Thymus (tissue), 11 donors: ENCODE measurements around the gene SCAMP3. TPM values are rescaled to one million over a fixed set of nuclear protein-coding genes. Genes with fewer than 3 reads are reported as not detected.

ENCODE experiments used
- DNase-seq, 9 donors: peaks; one replicate each; pipeline ENCODE4 v3.0.0-alpha.2; 2013; ENCODE audit warnings: low spot score in 9 of 9, low read depth in 6 of 9, missing footprints in 1 of 9
- H3K27ac ChIP-seq, 2 donors: one replicate each; pipeline ENCODE4 v1.5.1; 2013; ENCODE audit warnings: control low read depth in 1 of 2, low read depth in 1 of 2, low read length in 1 of 2, mild to moderate bottlenecking in 1 of 2, moderate library complexity in 1 of 2
- H3K27me3 ChIP-seq, 2 donors: one replicate each; pipeline ENCODE4 v1.5.1; 2013; ENCODE audit warnings: low read length in 1 of 2; ENCODE audit not compliant: control insufficient read depth in 2 of 2, insufficient read depth in 1 of 2
- H3K36me3 ChIP-seq, 2 donors: one replicate each; pipeline ENCODE4 v1.5.1; 2013; ENCODE audit warnings: low read length in 1 of 2, mild to moderate bottlenecking in 1 of 2, moderate library complexity in 1 of 2; ENCODE audit not compliant: control insufficient read depth in 2 of 2, insufficient read depth in 2 of 2
- H3K4me1 ChIP-seq, 2 donors: one replicate each; pipeline ENCODE4 v1.5.1; 2013; ENCODE audit warnings: low read length in 2 of 2; ENCODE audit not compliant: control insufficient read depth in 2 of 2, insufficient read depth in 2 of 2
- H3K4me3 ChIP-seq, 2 donors: one replicate each; pipeline ENCODE4 v1.5.1; 2013; ENCODE audit warnings: low read length in 2 of 2, control low read depth in 1 of 2, mild to moderate bottlenecking in 1 of 2
- H3K9me3 ChIP-seq, 2 donors: one replicate each; pipeline ENCODE4 v1.5.1; 2013; ENCODE audit warnings: low read length in 1 of 2, mild to moderate bottlenecking in 1 of 2; ENCODE audit not compliant: control insufficient read depth in 2 of 2, insufficient read depth in 1 of 2
- WGBS: extraction: QIAGEN DNeasy Blood & Tissue Kit; methylation state at CpG from one replicate; pipeline ENCODE4 v1.1.7; 2013; 5-methylcytosine and 5-hydroxymethylcytosine counted together
- polyA plus RNA-seq: library from polyadenylated mRNA; stranded (reverse); fragments of 200-250 nt; gene quantifications from one replicate; pipeline ENCODE4 v1.2.3, GENCODE V29; 2013
- total RNA-seq: library from RNA; stranded (reverse); fragments of 120-200 nt; gene quantifications from one replicate; pipeline ENCODE4 v1.2.4, GENCODE V29; 2013
- donor health status: healthy.

SCAMP3 gene
- total and polyA plus RNA-seq, 2 donors, result 29.1 to 59.1 TPM

DNA sequence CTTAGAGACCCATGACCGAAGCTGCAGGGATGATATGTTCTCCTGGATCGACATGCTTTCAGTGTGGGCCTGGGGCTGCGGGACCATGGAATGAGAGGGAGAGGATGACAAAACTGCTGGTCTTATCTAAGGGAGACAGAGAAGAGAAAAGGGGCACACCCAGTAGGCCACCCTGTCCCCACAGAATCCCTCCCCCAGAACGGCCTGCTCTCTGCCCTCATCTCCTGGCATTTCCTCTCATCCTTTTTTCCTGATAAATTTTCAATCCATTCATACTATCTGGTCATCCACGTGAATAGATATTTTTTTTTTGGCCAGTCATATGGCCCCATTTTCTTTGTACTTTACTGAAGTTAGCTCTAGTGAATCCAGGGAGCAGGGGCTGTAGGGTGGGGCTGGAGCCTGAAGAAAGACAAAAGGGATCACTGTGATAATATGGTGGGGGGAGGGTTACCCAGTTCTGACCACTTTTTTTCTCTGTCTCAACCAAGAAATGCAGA, 39.2 kb upstream of the SCAMP3 start, which contains the start of gene PKLR:
Gene PKLR, minus strand, starts transcription at position 97 of the 500 bp plus-strand sequence. Its CDS starts 43 bp downstream, at position 54.
- WGBS, result 98% methylated on average over 5 of the region's 5 CpGs
- DNase-seq, result no peak
- peaks cover 0 to 4% of the 10 kb centered on the region in 2 donors for H3K9me3 ChIP-seq
- H3K27ac ChIP-seq, result no peak within 1 kb of the TSS
- no peaks in the 10 kb centered on the region for H3K4me1 ChIP-seq
- H3K4me3 ChIP-seq, result no peak within 1 kb of the TSS
- no peaks in the 10 kb centered on the region for H3K36me3 ChIP-seq
- peaks cover 3 to 13% of the 10 kb centered on the region in 2 donors for H3K27me3 ChIP-seq

DNA sequence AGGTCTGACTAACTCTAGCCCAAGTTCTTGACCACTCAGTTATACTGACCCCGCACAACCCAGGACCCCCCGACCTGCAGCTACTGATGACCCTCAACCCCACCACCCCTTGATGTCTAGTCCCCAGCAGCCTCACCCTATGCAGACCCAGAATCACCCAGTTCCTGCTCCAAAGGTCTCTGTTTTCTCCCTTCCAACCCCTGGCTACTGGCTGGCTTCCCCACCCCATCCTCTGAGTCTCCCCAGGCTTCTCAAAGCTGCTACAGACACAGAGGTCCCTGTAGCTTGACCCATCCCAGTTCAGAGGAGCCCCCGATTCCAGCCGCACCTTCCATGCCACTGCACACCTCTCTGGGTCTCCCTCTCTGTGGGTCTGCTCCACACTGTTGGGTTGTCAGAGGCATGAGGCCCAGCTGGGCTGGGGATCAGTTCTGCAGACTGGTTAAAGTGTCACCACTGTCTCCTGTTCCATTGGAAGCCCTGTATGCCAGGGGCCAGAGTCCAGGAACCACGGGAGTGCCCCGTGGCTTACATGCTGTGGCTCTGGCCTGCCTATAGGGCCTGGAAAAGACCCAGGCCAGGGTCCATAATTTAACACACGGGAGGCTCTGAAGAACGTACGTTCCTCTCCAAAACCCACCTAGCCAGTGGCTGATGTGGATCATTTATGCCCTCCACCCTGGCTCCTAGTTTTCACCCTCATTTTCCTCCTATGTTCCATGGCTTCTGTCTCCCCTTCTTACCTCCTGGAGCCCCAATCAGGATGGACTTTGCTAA, 38.6 kb upstream of the SCAMP3 start:
- Histone ChIP-seq H3K4me1 (no peaks in the 10 kb centered on the region), H3K27me3 (peaks cover 6 to 20% of the 10 kb centered on the region in 2 donors), H3K4me3 (no peak overlapping the region), H3K9me3 (peaks cover 0 to 8% of the 10 kb centered on the region in 2 donors), H3K36me3 (no peaks in the 10 kb centered on the region), H3K27ac (no peak overlapping the region)
- no peak for DNase-seq
- 95% methylated on average over 9 of the region's 9 CpGs for WGBS

DNA sequence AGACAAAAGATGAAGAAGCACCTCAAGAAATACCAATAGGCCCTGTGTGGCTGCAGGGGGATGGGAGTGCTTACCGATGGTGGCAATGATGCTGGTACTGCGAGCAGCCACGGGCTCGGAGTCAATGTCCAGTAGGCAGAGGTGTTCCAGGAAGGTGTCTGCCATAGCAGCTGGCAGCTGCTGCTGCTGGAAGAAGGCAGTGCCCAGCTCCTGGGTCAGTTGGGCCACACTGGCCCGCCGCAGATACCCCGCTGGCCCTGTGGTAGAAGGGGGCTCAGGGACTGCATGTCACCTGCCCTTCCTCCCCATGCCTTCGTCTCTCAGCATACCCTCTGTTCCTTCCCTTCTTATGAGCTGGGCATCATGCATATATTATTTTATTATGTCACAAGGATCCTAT, 37.9 kb upstream of the SCAMP3 start:
- DNase-seq, result no peak
- Histone ChIP-seq H3K4me1 (peaks cover 0 to under 1% of the 10 kb centered on the region in 2 donors), H3K9me3 (peaks cover 0 to 10% of the 10 kb centered on the region in 2 donors), H3K4me3 (no peak overlapping the region), H3K36me3 (no peaks in the 10 kb centered on the region), H3K27ac (no peak overlapping the region), H3K27me3 (peaks cover 13 to 27% of the 10 kb centered on the region in 2 donors)
- WGBS, result 97% methylated on average over 8 of the region's 8 CpGs

GRCh38 chr1:155297384-155297783, 35.2 kb upstream of the SCAMP3 start:
- Histone ChIP-seq H3K36me3 (no peaks in the 10 kb centered on the region), H3K4me1 (peaks cover 0 to 2% of the 10 kb centered on the region in 2 donors), H3K27me3 (peaks cover 27 to 53% of the 10 kb centered on the region in 2 donors), H3K27ac (no peak overlapping the region), H3K4me3 (no peak overlapping the region), H3K9me3 (peaks cover 0 to 7% of the 10 kb centered on the region in 2 donors)
- DNase-seq, result no peak
- WGBS, result 73% methylated on average over 7 of the region's 7 CpGs

DNA sequence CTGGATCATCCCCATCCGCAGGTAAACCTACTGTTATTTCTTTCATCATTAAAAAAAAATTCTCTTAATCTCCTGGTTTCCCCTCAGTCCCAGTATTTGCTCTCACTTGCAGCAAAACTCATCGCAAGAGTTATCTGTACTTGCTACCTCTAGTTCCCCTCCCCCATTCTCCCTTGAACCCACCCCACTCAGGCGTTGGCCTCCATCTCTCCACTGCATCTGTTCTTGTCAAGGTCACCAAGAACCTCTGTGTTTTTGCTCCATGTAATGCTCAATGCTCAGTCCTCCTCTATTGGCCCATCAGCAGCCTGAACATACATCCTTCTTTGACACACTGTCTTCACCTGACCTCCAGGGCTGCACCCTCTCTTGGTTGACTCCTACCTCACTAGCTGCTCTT, 34.5 kb upstream of the SCAMP3 start:
- no peak for DNase-seq

GRCh38 chr1:155295942-155296267, 33.7 kb upstream of the SCAMP3 start:
- 95% methylated on average over 7 of the region's 7 CpGs for WGBS
- peaks cover 0 to 7% of the 10 kb centered on the region in 2 donors for H3K9me3 ChIP-seq
- no peaks in the 10 kb centered on the region for H3K36me3 ChIP-seq
- H3K4me3 ChIP-seq, result no peak overlapping the region
- no peak overlapping the region for H3K27ac ChIP-seq
- no peak for DNase-seq
- peaks cover 0 to 2% of the 10 kb centered on the region in 2 donors for H3K4me1 ChIP-seq
- H3K27me3 ChIP-seq, result peaks cover 27 to 62% of the 10 kb centered on the region in 2 donors

More for the DNA sequence above, 34.5 kb upstream of the SCAMP3 start:
- no peak overlapping the region for H3K4me3 ChIP-seq
- peaks cover 0 to 2% of the 10 kb centered on the region in 2 donors for H3K4me1 ChIP-seq
- no peaks in the 10 kb centered on the region for H3K36me3 ChIP-seq
- peaks cover 0 to 7% of the 10 kb centered on the region in 2 donors for H3K9me3 ChIP-seq
- no peak overlapping the region for H3K27ac ChIP-seq
- 82% methylated on average over 3 of the region's 3 CpGs for WGBS
- H3K27me3 ChIP-seq, result peaks cover 27 to 58% of the 10 kb centered on the region in 2 donors

DNA sequence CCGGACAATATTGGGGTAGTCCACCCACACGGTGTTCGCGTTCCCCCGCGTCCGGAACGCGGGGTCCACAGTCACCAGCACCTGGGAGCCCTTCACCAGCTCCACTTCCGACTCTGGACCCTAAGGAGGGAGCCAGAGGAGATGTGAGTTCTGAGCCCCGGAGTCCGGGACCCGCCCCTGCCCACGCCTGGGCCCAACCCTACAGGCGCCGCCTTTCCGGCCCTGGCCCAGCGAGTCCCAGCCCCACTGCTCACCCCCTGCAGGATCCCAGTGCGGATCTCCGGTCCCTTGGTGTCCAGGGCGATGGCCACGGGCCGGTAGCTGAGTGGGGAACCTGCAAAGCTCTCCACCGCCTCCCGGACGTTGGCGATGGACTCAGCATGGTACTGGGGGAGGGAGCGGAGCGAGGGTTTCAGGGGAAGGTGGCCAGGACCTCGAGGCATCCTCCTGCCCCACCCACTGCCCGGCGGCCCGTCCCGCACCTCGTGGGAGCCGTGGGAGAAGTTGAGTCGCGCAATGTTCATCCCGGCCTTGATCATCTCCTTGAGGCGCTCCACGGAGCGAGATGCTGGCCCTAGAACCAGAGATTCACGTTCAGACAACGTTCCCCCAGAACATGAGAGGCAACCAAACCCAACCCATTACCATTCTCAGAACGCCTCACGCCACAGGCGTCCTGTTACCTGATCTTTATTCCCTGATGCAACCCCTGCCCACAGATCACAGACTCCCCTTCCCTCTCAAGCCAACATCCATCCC, 33.2 kb upstream of the SCAMP3 start:
- Histone ChIP-seq H3K36me3 (no peaks in the 10 kb centered on the region), H3K27me3 (peaks cover 27 to 62% of the 10 kb centered on the region in 2 donors), H3K4me1 (peaks cover 0 to 2% of the 10 kb centered on the region in 2 donors), H3K27ac (no peak overlapping the region), H3K4me3 (no peak overlapping the region), H3K9me3 (peaks cover 0 to 7% of the 10 kb centered on the region in 2 donors)
- 29% methylated on average over 47 of the region's 47 CpGs for WGBS
- DNase-seq, result no peak

GRCh38 chr1:155294520-155295182, 32.5 kb upstream of the SCAMP3 start:
- peaks cover 27 to 60% of the 10 kb centered on the region in 2 donors for H3K27me3 ChIP-seq
- no peak for DNase-seq

More at GRCh38 chr1:155294520-155295182, 32.5 kb upstream of the SCAMP3 start:
- Histone ChIP-seq H3K4me3 (no peak overlapping the region), H3K4me1 (peaks cover 0 to 2% of the 10 kb centered on the region in 2 donors), H3K27ac (no peak overlapping the region), H3K9me3 (peaks cover 0 to 7% of the 10 kb centered on the region in 2 donors), H3K36me3 (no peaks in the 10 kb centered on the region)
- WGBS, result 41% methylated on average over 46 of the region's 46 CpGs
